ENCODE results near the gene TDRD7.
"Not testable (repeated sequence)": the region's sequence is repeated elsewhere in the genome, so short reads cannot be mapped to it uniquely, and the experiment has no call there.

TDRD7 gene

DNA sequence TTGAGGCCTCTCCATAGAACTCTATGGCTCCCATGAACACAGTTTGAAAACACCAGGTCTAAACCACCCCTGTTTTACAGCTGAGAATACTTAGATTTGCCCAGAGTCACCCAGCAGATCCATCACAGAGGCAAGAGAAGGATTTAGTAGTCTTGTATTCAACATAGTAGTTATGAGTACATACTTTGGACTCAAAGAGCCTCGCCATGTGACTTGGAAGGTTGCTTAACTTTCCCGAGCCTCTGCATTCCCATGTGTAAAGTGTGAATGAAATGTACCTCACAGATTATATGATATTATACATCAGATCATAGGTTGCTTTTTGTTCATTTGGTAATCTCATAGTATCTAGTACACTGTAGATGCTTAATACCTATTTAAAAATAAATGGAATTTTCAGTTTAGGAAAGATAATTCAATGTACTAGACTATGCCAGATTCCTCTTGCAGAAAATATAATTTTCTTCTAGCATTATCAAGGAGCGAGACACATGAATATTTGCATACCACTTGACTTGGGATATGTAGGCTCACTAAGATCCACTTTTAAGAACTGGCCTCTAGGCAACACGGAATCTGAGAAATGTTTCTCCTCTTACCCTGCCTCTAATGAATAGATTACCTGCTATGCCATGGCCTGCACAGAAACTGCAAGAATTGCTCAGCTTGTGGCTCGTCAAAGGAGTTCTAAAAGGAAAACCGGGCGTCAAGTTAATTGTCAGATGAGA lies 18.6 kb downstream of the TDRD7 start:
- FAIRE-seq, result no peak

DNA sequence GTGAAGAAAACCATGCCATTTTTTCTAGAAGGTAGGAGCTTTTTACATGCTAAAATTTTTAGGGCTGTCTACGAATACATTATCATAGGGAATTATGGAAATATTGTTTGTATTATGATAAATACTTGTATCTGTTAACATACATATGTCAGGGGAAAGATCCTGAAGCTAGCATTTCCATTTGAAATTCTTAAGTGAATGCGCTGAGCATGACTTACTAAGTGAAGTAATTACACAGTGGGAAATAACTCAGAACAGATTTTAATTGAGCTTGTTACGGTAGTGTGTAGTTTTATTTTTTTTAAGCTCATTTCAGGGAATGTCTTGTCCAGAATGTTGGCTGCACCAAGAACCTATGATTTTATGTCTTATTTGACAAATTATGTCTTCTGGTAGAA lies 19.1 kb downstream of the TDRD7 start:
- no peak for FAIRE-seq

DNA sequence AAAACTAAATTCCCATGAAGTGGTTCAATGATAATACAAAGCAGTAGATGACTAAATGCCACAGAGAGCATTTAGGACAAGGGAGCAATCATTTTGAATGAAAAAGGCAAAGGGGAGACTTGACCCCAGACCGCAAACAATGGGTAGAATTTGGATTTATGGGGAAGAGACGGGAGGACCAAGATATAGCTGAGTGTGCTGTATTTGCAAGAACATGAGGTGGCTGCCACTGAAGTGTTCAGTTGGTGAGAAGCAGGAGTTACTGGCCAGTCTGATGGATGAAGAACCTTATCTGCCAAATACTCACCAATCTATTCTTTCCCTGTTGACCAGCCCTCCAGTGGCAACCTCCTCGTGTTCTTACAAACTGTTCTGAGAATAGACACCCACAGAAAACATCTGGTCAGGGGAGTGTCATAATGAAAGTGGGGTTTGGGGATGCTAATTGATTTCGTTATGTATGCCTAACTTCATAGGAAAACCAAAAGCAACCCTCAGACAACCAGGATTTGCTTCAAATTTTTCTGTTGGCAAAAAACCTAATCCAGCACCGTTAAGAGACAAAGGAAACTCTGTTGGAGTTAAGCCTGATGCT lies 19.8 kb downstream of the TDRD7 start:
- no peak for FAIRE-seq

DNA sequence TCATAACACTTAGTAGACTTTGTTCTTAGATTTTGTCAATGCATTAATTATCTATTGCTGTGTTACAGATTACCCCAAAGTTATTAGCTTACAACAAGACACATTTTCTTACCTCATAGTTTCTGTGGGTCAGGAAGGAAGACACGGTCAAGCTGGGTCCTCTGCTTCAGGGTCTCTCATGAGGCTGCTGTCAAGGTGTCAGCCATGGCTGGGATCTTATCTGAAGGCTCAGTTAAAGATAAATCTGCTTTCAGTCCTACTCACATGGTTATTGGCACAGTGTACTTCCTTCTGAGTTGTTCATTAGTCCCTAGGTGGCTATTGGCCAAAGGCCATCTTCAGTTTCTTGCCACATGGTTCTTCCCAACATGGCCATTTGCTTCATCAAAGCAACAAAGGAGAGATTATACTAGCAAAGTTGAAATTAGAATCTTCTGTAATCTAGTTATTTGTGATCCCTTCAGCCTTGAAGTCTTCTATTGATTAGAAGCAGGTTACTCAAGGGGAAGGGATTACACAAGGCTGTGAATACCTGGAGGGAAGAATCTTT lies 25.2 kb downstream of the TDRD7 start:
- no peak for FAIRE-seq

DNA sequence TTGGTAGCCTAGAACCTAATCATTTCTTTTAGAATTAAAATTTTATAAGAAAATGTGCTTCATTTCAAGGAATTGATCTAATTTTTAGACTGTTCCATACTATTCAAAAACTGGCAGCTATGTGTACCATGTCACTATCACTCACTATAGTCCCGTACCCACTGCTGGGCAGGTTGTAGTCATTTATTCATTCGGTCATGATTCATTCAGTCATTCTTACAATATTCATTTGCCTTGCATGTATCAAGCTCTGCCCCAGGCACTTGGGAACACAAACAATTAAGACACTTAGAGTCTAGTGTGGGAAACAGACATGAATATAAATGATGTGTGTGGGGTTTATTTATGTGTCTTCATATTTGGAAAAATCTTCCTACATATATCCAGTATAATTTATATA lies 26.4 kb downstream of the TDRD7 start:
- no peak for FAIRE-seq

DNA sequence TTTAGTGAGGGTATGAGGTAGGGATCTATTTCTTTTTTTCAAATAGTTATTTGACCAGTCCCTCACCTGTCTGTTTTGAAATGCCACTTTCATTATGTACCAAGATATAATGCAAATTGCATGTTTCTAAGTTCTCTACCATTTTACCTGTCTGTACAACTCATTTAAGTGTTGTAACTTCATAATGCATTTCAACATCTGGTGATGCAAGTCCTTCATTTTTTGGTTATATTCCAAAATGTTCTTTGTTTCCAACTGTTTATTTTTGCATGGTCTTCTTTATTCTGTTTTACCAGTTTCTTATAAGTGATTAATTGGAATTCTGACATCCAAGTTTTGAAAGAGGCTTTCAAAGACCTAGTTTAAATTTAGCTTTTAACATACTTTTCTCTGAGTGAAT lies 26.8 kb downstream of the TDRD7 start:
- FAIRE-seq, result peak; percentile 15

DNA sequence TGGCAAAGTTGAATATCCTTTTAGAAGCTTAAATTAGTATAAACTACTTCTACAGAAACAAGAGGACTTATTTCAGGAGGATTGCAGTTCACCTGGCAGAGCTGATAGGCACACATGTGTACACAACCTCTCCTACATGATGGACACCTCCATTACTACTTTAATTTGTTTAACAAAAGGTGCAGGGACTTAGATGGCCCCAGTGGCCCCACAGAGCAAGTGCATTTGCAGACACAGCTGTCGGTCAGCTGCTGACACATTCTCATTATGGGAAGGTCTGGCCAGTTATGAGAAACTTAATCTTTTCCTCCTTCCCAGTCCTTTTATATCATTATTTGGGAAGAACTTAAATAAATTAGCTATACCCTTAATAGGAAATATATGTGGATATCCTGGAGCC lies 28.3 kb downstream of the TDRD7 start:
- FAIRE-seq, result no peak

DNA sequence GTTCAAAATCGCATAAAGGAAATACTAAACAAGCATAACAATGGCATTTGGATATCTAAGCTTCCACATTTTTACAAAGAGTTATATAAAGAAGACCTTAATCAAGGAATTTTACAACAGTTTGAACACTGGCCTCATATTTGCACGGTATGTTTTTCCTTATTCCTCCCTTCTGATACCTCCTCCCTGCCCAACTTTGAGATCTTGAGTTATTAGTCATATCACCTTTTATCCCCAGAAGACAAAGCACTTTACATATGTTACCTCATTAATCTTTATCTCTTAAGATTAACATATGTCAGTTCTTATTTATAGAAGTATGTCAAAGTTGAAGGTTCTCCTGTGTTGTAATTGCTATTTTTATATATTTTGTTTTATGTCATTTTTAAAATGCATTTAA lies 29.8 kb downstream of the TDRD7 start:
- FAIRE-seq, result no peak

DNA sequence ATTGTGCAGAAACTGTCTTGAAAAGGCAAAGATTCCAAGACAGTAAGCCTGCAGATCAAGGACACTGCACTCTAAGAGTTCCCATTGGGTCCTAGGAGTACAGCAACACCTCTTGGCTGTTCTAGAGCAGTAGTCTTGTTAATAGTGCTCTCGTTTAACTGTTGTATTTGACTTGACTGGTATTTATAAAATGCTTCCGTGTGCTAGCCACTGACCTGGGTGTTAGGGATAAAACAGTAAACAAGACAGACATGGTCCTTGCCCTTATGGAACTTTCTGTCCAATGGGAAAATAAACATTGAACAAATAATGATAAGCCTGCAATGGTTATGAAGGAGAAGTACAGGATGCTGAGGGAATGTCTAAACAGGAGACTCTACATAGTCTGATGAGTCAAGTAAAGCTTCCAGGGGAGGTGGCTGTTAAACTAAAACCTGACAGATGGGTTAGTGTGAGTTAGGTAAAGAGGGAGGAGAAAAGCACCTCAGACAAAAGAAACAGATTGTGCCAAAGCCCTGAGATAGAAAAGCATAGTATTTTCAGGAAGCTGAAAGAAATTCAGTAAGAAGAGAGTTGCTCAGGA lies 33.3 kb downstream of the TDRD7 start:
- FAIRE-seq, result no peak

DNA sequence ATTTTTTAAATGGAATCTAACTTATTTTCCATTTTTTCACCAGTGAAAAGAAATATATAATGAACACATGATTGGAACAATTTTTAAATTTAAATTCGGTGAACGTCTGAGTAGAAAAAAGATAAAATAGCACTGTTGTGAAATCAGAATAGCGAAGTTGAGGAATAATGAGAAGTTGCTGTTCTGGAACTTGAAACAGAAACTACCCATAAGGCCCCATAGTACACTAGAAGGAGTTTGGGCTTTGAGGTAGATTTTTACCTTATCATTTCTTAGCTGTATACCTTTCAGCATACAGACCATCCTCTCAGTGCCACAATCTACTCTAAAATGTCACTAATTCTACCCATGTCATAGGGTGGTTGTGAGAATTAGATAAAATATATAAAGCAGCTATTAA lies 35.1 kb downstream of the TDRD7 start:
- no peak for FAIRE-seq

DNA sequence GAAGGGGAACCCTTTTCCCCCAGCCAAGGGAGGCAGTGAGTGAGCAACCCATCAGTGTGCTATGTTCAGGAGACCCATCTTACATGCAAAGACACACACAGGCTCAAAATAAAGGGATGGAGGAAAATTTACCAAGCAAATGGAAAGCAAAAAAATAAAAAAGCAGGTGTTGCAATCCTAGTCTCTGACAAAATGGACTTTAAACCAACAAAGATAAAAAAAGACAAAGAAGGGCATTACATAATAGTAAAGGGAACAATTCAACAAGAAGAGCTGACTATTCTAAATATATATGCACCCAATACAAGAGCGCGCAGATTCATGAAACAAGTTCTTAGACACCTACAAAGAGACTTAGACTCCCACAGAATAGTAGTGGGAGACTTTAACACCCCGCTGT lies 41.7 kb downstream of the TDRD7 start:
- FAIRE-seq, result not testable (repeated sequence)

DNA sequence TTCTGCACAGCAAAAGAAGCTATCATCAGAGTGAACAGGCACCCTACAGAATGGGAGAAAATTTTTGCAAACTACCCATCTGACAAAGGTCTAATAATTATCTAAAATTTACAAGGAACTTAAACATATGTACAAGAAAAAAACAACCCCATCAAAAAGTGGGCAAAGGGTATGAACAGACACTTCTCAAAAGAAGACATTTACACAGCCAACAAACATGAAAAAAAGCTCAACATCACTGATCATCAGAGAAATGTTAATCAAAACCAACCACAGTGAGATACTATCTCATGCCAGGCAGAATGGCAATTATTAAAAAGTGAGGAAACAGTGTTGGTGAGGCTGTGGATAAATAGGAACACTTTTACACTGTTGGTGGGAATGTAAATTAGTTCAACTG lies 44.9 kb downstream of the TDRD7 start:
- FAIRE-seq, result not testable (repeated sequence)

DNA sequence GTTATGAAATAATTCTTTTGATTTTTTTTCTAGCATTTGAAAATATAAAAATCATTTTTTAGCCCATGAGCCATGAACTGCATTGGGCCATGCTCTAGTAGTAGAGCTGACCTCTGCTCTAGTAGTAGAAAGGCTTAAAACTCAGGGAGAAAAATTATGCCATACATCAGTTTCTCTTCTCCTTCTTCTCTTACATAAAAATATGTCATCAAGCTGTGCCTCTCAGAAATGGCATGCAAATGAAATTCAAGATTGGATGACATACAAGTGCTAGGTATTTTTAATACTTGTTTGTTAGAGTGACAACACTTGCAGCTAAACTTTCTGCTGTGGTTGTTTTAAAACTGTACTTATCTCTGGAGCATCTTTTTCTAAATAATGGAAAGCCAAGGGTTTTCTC lies 47.4 kb downstream of the TDRD7 start:
- no peak for FAIRE-seq

DNA sequence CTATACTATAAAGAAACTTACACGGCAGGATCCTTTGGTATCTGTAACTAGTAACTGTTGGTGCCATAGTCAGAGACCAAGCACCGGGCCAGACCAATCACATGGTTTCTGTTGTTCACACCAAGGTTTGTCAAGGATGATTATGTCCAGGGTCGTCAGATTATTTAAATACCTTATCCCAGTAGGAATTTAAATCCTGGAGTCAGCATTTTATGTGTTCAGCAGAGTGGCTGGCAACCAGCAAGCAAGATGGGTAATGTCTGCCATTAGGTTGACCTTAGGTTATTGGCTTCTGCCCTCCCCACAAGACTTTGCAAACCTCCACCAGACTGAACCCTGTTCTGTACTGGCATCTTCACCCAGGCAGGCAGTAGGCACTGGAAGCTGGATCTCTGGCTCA lies 50.3 kb downstream of the TDRD7 start:
- FAIRE-seq, result no peak

DNA sequence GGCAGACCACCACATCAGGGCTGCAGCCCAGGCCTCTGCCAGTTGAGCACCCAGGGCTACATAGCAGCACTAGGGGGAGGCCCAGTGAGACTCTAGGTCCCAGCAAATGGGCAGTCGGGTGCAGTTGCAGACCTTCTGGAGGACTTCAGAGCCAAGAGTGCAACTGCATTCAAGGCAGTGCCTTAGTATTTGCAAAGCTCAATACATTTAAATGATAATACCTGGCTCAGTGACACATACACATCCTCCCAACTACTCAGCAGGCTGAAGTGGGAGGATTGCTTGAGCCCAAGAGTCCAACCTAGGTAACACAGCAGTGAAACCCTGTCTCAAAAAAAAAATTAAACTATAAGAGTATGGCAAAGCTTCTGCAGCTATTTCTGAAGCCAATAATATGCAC lies 51.0 kb downstream of the TDRD7 start:
- FAIRE-seq, result no peak

DNA sequence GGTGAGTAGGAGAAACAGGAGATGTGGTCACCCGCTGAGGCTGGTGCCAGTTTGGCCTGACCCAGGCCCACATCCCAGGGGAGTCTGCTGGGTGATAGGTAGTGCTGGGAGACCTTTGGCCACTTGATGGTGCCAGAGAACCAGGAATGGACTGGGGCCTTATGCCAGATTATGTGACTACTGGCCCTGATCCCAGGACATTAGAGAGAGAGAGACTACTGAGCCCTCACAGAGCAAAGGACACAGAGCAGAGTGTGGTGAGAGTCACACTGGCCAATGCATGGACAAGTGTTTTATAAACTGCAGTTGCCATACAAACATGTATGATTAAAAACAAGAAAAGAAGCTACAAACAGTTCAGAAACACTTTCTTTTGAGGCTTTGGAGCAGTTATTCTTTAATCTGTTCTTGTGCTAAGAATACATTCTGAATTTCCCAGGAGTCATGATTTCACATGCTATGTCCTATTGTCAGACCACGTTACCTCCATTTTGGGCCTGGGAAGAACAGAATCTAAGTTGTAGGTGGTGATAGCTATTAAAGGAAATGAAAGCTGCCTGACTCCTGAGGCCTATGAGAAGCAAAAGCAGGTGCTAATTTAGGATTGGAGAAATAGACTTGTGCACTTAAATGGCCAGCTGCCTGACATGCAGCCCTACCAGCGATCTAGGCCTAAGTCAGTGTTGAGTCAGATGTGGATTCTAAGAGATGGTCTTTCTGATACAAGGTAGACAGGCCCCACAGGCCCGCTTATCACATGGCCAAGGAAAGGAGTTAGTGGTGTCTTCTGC lies 57.0 kb downstream of the TDRD7 start:
- no peak for FAIRE-seq

DNA sequence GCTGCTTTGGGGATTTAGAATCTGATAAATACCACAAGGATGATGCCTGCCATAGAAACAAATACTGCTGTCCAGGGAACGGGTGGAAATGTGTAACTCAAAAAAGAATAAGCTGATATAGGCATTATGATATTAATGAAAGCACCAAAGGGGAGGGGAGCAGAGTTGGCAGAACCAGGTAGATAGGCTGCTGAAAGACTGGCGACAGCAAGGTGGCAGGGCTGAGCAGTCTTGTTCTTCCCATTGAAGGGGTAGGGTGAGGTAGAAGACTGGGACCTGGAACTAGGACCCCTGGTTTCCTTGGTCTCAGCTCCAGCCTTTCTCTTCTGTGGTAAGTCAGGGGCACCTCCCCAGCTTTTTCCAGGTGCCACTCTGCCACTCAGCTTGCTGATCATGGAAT lies 58.2 kb downstream of the TDRD7 start:
- no peak for FAIRE-seq

DNA sequence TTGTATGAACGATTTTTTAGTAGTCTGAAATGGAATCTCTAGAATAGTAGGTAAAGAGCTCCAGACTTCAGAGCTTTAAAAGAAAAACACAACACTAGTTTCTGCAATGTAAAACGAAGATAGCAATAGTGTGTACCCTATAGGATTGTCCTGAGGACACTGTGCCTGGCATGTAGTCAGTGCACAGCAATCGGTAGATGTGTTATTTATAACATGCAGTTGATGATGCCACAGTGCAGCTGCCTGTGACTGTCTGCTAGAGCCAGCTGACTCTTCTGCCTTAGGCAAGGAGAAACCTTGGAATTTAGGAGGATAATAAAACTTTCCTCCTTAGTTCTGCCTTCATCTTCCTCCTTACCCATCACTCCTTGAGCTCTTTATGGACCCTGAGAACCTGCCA lies 61.8 kb downstream of the TDRD7 start:
- no peak for FAIRE-seq

DNA sequence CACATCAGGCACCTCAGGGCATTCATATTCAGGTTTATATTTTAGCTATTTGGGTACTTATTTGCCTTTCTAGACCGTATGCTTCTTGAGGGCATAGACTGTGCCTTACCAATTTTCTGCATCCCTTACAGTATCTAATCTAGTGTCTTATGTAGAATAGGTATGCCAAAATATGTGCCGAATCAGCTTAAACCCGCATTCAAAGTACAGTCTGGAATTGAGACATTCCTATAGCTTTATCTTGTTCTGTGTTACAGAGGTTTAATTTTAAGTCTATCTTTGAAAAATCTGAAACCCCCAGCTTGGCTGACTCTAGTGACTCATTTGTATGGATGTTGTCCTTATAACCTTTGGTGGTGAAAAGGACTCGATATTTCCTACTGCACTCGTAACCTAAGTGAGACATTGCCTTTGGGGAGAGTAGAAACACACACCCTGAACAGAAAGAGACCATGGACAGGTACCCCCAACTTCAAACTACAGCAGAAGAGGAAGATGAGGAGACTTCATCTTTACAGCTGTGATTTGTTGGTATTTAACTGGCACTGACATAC lies 62.6 kb downstream of the TDRD7 start:
- no peak for FAIRE-seq

DNA sequence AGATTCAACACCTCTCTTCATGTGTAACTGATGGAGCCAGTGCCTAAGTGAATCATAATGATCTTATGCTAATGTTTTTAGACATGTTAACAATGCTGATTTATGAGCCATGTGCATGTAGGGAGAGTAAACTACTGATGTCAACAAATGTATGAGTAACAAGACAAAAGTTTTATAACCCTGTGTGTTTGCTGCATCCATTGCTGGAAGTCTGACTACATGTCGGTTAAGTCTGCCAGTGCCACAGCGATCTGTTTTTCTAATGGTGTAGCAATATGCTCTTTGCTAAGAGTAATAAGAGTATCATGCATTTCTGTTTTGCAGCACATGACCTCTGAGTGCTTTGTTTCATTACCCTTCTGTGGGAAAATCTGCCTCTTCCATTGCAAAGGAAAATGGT lies 63.2 kb downstream of the TDRD7 start:
- FAIRE-seq, result peak; percentile 37

DNA sequence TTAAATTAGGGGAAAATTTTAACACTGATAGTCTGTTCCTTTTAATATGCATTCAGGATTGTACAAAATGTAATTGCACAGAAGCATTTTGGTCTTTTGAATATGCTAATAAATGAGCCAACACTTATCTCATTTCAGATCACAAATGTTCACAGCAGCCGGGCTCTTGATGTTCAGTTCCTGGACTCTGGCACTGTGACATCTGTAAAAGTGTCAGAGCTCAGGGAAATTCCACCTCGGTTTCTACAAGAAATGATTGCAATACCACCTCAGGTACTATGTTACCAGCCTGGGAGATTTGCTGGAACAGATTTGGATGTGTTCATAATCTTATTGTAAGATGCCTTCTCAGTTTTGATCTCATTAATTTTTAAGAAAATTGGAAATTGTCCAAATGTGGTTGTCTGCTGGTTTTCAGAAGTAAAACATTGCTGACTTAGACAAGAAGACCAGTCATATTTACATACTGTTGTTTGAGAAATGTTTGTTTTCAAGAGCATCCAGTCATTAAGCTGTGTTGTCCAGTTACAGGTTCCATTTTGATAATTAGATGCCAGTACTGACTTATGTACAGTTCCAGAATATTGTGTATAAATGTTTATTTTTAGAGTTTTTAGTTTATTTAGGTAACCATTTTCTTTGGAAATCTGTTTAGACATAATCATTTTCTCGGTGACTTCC lies 66.5 kb downstream of the TDRD7 start:
- FAIRE-seq, result no peak

DNA sequence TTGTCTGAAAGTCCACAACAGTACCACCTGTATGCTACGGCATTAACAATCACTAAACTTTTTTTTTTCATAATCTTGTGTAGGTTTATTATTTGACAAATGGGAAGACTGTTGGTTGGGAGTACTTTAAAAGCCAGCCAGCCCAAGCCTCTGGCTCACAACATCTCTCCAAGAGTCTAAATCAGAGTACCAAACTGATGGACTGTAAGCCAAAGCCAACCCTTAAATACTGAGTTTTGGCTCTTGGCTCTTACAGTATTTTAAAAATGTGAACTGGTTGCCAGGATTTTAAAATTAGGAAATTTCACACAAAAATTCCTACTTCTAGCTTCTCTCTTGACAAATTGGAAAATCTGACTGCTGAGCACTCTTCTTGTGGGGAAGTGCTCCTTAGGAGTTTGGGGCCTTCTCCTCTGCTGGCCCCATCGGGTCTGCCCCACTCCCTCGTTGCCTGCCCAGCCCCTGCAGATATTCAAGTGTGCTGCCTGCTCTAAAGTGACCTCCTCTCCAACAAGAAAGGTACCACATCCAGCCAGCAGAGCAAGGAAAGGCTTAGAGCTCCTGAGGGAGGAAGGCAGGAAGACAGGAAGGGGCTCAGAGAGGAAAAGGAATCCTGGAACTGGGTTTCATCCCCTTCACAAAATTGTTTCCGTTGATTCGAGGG lies 67.7 kb downstream of the TDRD7 start:
- FAIRE-seq, result no peak
